Panc1 (cell line): ENCODE measurements around the gene TPRN. TPM values are rescaled to one million over a fixed set of nuclear protein-coding genes. Genes with fewer than 3 reads are reported as not detected.

ENCODE experiments used
- ATAC-seq: fragments of 200-7000 bp; cut with Tn5 transposase; 2 replicates; pipeline ENCODE4 v1.9.1; 2020; ENCODE audit warnings: mild to moderate bottlenecking, moderate library complexity
- BruUV-seq: library from RNA; stranded (reverse); fragments of 400-500 nt; replicated peaks from 2 replicates; lab custom pipeline; 2021; lab: Mats Ljungman, UMichigan
- CTCF ChIA-PET: fragments of 300-600 bp; sonication (Branson Sonifier 250); formaldehyde crosslinking; loops from one replicate; lab custom pipeline; 2022; ENCODE audit warnings: antibody characterized with exemption; lab: Charles Lee
- POLR2A ChIA-PET: fragments of 300-600 bp; sonication (Branson Sonifier 250); formaldehyde crosslinking; loops from one replicate; lab custom pipeline; 2022; ENCODE audit warnings: antibody characterized with exemption; lab: Charles Lee
- DNase-seq: peaks from one replicate; pipeline ENCODE4 v3.0.0-alpha.2; 2010; ENCODE audit warnings: low read depth, low spot score
- H3K27ac ChIP-seq: 2 replicates; pipeline ENCODE4 v1.5.1; 2011; ENCODE audit warnings: mild to moderate bottlenecking, low read length, inconsistent platforms
- H3K27me3 ChIP-seq: fragments of 200-500 bp; sonication (Bioruptor generic); 2 replicates; pipeline ENCODE4 v1.6.0; 2014; ENCODE audit warnings: low read length, inconsistent platforms; ENCODE audit not compliant: control insufficient read depth, insufficient read depth
- H3K36me3 ChIP-seq: fragments of 200-500 bp; sonication (Bioruptor generic); 2 replicates; pipeline ENCODE4 v1.5.1; 2014; ENCODE audit warnings: inconsistent platforms, mild to moderate bottlenecking, low read length, moderate library complexity; ENCODE audit not compliant: control insufficient read depth, insufficient read depth
- H3K4me1 ChIP-seq: 2 replicates; pipeline ENCODE4 v1.5.1; 2011; ENCODE audit warnings: inconsistent platforms, mild to moderate bottlenecking, low read length, moderate library complexity; ENCODE audit not compliant: control insufficient read depth, insufficient read depth
- H3K4me3 ChIP-seq, 2 experiments: 2 replicates each; pipeline ENCODE4 v1.5.1; 2011 to 2012; ENCODE audit warnings: low read depth in 2 of 2, low read length in 2 of 2, mild to moderate bottlenecking in 2 of 2, inconsistent platforms in 1 of 2, moderate library complexity in 1 of 2
- H3K9me3 ChIP-seq: fragments of 200-500 bp; sonication (Bioruptor generic); 2 replicates; pipeline ENCODE4 v1.5.1; 2014; ENCODE audit warnings: low read depth, mild to moderate bottlenecking, inconsistent platforms, low read length, moderate library complexity; ENCODE audit not compliant: control insufficient read depth, insufficient read depth
- CTCF ChIP-seq: fragments of 450-650 bp; IDR thresholded peaks from 2 replicates; pipeline ENCODE4 v1.5.1; 2017; ENCODE audit warnings: mild to moderate bottlenecking
- POLR2AphosphoS5 ChIP-seq: IDR thresholded peaks from 2 replicates; pipeline ENCODE4 v1.6.1; 2012; ENCODE audit warnings: mild to moderate bottlenecking, low read depth, low read length, moderate library complexity
- REST ChIP-seq, 2 experiments: IDR thresholded peaks; 2 replicates each; pipeline ENCODE4 v1.6.1; 2011 to 2012; ENCODE audit warnings: low read depth in 2 of 2, control low read depth in 1 of 2, low read length in 1 of 2, mild to moderate bottlenecking in 1 of 2, moderate library complexity in 1 of 2; ENCODE audit not compliant: insufficient read depth in 1 of 2
- SIN3A ChIP-seq: IDR thresholded peaks from 2 replicates; pipeline ENCODE4 v1.6.1; 2012; ENCODE audit warnings: low read depth, mild to moderate bottlenecking, low read length, moderate library complexity, borderline replicate concordance; ENCODE audit not compliant: insufficient read depth
- TCF7L2 ChIP-seq: IDR thresholded peaks from 2 replicates; pipeline ENCODE4 v1.6.1; 2011; ENCODE audit warnings: mild to moderate bottlenecking, low read depth, low read length, inconsistent platforms
- in situ Hi-C: cut with HindIII; loops from 2 replicates; pipeline ENCODE4 v1.10.0; 2016; ENCODE audit warnings: low sequenced_read_pairs, low pct_unique_long_range_greater_than_20kb
- intact Hi-C: fragments of 100-400 bp; cut with micrococcal nuclease; formaldehyde crosslinking; loops from one replicate; pipeline ENCODE4 v1.10.0; 2022; ENCODE audit not compliant: unreplicated experiment
- total RNA-seq: library from RNA; stranded (reverse); gene quantifications from one replicate; pipeline ENCODE4 v1.2.1, GENCODE V29; 2021; ENCODE audit not compliant: unreplicated experiment

Gene TPRN
- total RNA-seq, 1 experiment from 2014 or later, result 21.7 TPM

GRCh38 chr9:137222190-137223077 is 21.9 kb upstream of the TPRN start, which contains the start of gene RNF208:
Gene RNF208, minus strand, starts transcription at chr9:137222240. Its CDS starts 1,028 bp downstream, at chr9:137221212.
- H3K4me3 ChIP-seq, result peak within 1 kb of the TSS; percentile 50 to 67
- POLR2A ChIA-PET, result no interaction called here
- DNase-seq (no peak), ATAC-seq (peak; percentile 7)
- TF ChIP-seq TCF7L2 (no peak), REST (IDR thresholded peaks at IDR 0.05; ENCODE audit: insufficient read depth in 1 of 2, low read depth in 2 of 2, low read length in 1 of 2) (no peak), SIN3A (no peak), CTCF (no peak)
- H3K36me3 ChIP-seq, result peaks cover 2% of the 10 kb centered on the region; the same call in 1 of the 2 replicates
- peak within 1 kb of the TSS; percentile 69; the same call in 1 of the 2 replicates for H3K27ac ChIP-seq
- BruUV-seq, result no TSS peak
- H3K9me3 ChIP-seq, result no peaks in the 10 kb centered on the region
- intact Hi-C loops, result no loop called here
- in situ Hi-C loops, result no loop called here
- H3K27me3 ChIP-seq, result no peaks in the 10 kb centered on the region
- peaks cover 24% of the 10 kb centered on the region for H3K4me1 ChIP-seq
- CTCF ChIA-PET, result no interaction called here

GRCh38 chr9:137221506-137222111 is 21.1 kb upstream of the TPRN start:
- Histone ChIP-seq H3K4me1 (peaks cover 25% of the 10 kb centered on the region), H3K9me3 (no peaks in the 10 kb centered on the region), H3K36me3 (peaks cover 2% of the 10 kb centered on the region; the same call in 1 of the 2 replicates), H3K27me3 (no peaks in the 10 kb centered on the region), H3K4me3 (peak overlapping the region; percentile 23 to 67; a peak in 3 of 4 replicates), H3K27ac (no peak overlapping the region)
- CTCF ChIA-PET, result no interaction called here
- ATAC-seq (no peak), DNase-seq (no peak)
- POLR2A ChIA-PET, result no interaction called here
- BruUV-seq, result no TSS peak
- intact Hi-C loops (no loop called here), in situ Hi-C loops (no loop called here)
- TF ChIP-seq REST (IDR thresholded peaks at IDR 0.05; ENCODE audit: insufficient read depth in 1 of 2, low read depth in 2 of 2, low read length in 1 of 2), result no peak
- no peak for TF ChIP-seq SIN3A
- no peak for TF ChIP-seq CTCF
- TF ChIP-seq TCF7L2, result no peak
- no peak for TF ChIP-seq POLR2AphosphoS5
